Calu3 (cell line): Measurements from ENCODE around the gene SETD7. TPM values are rescaled to one million over a fixed set of nuclear protein-coding genes. Genes with fewer than 3 reads are reported as not detected.

Source experiments
- BruUV-seq: library from RNA; stranded (reverse); fragments of 400-500 nt; replicated peaks from 2 replicates; lab custom pipeline; 2021; lab: Mats Ljungman, UMichigan
- CTCF ChIA-PET: fragments of 300-600 bp; sonication (Branson Sonifier 250); formaldehyde crosslinking; loops from one replicate; lab custom pipeline; 2022; ENCODE audit warnings: antibody characterized with exemption; lab: Charles Lee
- DNase-seq: peaks from one replicate; pipeline ENCODE4 v3.0.0; 2022
- H3K27ac Mint-ChIP-seq: one replicate; pipeline ENCODE4 v1.8.0; 2022; ENCODE audit warnings: mixed read lengths; ENCODE audit not compliant: unreplicated experiment
- H3K27me3 Mint-ChIP-seq: one replicate; pipeline ENCODE4 v1.8.0; 2022; ENCODE audit warnings: mixed read lengths; ENCODE audit not compliant: unreplicated experiment
- H3K36me3 Mint-ChIP-seq: one replicate; pipeline ENCODE4 v1.8.0; 2022; ENCODE audit warnings: mild to moderate bottlenecking, moderate library complexity, mixed read lengths; ENCODE audit not compliant: insufficient read depth, unreplicated experiment
- H3K4me1 Mint-ChIP-seq: one replicate; pipeline ENCODE4 v1.8.0; 2022; ENCODE audit warnings: mild to moderate bottlenecking, low read depth, mixed read lengths; ENCODE audit not compliant: unreplicated experiment
- H3K4me3 Mint-ChIP-seq: one replicate; pipeline ENCODE4 v1.8.0; 2022; ENCODE audit warnings: mild to moderate bottlenecking, low read depth, moderate library complexity, mixed read lengths; ENCODE audit not compliant: unreplicated experiment
- H3K9me3 Mint-ChIP-seq: one replicate; pipeline ENCODE4 v1.8.0; 2022; ENCODE audit warnings: low read depth, mixed read lengths; ENCODE audit not compliant: unreplicated experiment
- CTCF ChIP-seq: fragments of 200-600 bp; IDR thresholded peaks from one replicate; pipeline ENCODE4 v1.8.0; 2022; ENCODE audit warnings: antibody characterized with exemption; ENCODE audit not compliant: unreplicated experiment
- intact Hi-C: fragments of 100-400 bp; cut with micrococcal nuclease; formaldehyde crosslinking; loops from one replicate; pipeline ENCODE4 v1.10.0; 2022; ENCODE audit not compliant: unreplicated experiment
- total RNA-seq: library from RNA; stranded (reverse); gene quantifications from 2 replicates; pipeline ENCODE4 v1.2.3, GENCODE V29; 2022

Gene SETD7
- total RNA-seq, 1 experiment from 2014 or later = 16.4 TPM

GRCh38 chr4:139553751-139554641 lies 2.0 kb downstream of the SETD7 start:
- H3K4me3 Mint-ChIP-seq = peak overlapping the region; percentile 90
- no peaks in the 10 kb centered on the region for H3K9me3 Mint-ChIP-seq
- TF ChIP-seq CTCF = no peak
- peaks cover 32% of the 10 kb centered on the region for H3K36me3 Mint-ChIP-seq
- H3K27me3 Mint-ChIP-seq = no peaks in the 10 kb centered on the region
- CTCF ChIA-PET = no interaction called here
- no peak for DNase-seq
- peaks cover 18% of the 10 kb centered on the region for H3K4me1 Mint-ChIP-seq
- BruUV-seq = no TSS peak
- intact Hi-C loops = no loop called here
- no peak overlapping the region for H3K27ac Mint-ChIP-seq

GRCh38 chr4:139552517-139553307 lies 3.3 kb downstream of the SETD7 start:
- Mint-ChIP-seq H3K9me3 (no peaks in the 10 kb centered on the region), H3K4me3 (no peak overlapping the region), H3K27ac (no peak overlapping the region), H3K4me1 (peaks cover 13% of the 10 kb centered on the region), H3K36me3 (peaks cover 29% of the 10 kb centered on the region), H3K27me3 (no peaks in the 10 kb centered on the region)
- no peak for DNase-seq
- no TSS peak for BruUV-seq
- intact Hi-C loops = no loop called here
- no peak for TF ChIP-seq CTCF
- CTCF ChIA-PET = interaction anchor here (0.6 kb wide), 1 partner anchor 63 kb away, joined by 4 read pairs; no protein-coding TSS in a partner anchor

GRCh38 chr4:139550724-139551429 lies 5.1 kb downstream of the SETD7 start:
- peaks cover 12% of the 10 kb centered on the region for H3K36me3 Mint-ChIP-seq
- CTCF ChIA-PET = no interaction called here
- no peak for DNase-seq
- no TSS peak for BruUV-seq
- H3K27me3 Mint-ChIP-seq = no peaks in the 10 kb centered on the region
- no peaks in the 10 kb centered on the region for H3K9me3 Mint-ChIP-seq
- H3K4me1 Mint-ChIP-seq = peaks cover 13% of the 10 kb centered on the region
- H3K27ac Mint-ChIP-seq = no peak overlapping the region
- intact Hi-C loops = no loop called here
- no peak for TF ChIP-seq CTCF
- no peak overlapping the region for H3K4me3 Mint-ChIP-seq

GRCh38 chr4:139547979-139548378 lies 8.0 kb downstream of the SETD7 start:
- CTCF ChIA-PET = no interaction called here
- H3K27me3 Mint-ChIP-seq = no peaks in the 10 kb centered on the region
- no peak for DNase-seq
- H3K9me3 Mint-ChIP-seq = no peaks in the 10 kb centered on the region
- H3K4me1 Mint-ChIP-seq = peaks cover 9% of the 10 kb centered on the region
- no peak overlapping the region for H3K4me3 Mint-ChIP-seq
- no peaks in the 10 kb centered on the region for H3K36me3 Mint-ChIP-seq
- no TSS peak for BruUV-seq
- H3K27ac Mint-ChIP-seq = no peak overlapping the region
- intact Hi-C loops = no loop called here
- TF ChIP-seq CTCF = no peak
